SK-N-SH (cell line): ENCODE data around the gene WWOX. TPM values are rescaled to one million over a fixed set of nuclear protein-coding genes. Genes with fewer than 3 reads are reported as not detected.

Source experiments
- CTCF ChIA-PET: fragments of 300-600, 350-600 bp; formaldehyde crosslinking; extraction: SDS; loops from one replicate; lab custom pipeline; 2021; lab: Yijun Ruan, JAX
- POLR2A ChIA-PET: fragments of 350-600 bp; sonication (Branson Sonifier 250); formaldehyde crosslinking; extraction: SDS; loops from one replicate; lab custom pipeline; 2020; ENCODE audit warnings: antibody characterized with exemption, inconsistent platforms; lab: Yijun Ruan, JAX
- DNase-seq: peaks from one replicate; pipeline ENCODE4 v3.0.0; 2012
- H2AFZ ChIP-seq: fragments of 200-600 bp; sonication (generic); 2 replicates; pipeline ENCODE4 v1.8.1; 2016; ENCODE audit warnings: antibody characterized with exemption, mild to moderate bottlenecking, low read depth
- H3F3A ChIP-seq: fragments of 200-600 bp; sonication (generic); replicated peaks from 2 replicates; pipeline ENCODE3; 2016; ENCODE audit warnings: antibody characterized with exemption, mild to moderate bottlenecking; ENCODE audit not compliant: insufficient read depth
- H3K27ac ChIP-seq, 2 experiments: fragments of 200-500 bp in 1 of 2; fragments of 200-600 bp in 1 of 2; sonication (Bioruptor generic) in 1 of 2; sonication (generic), shearing (Covaris generic) in 1 of 2; 2 replicates each; pipeline versions ENCODE4 v1.5.1 to v1.6.1; 2014 to 2016; ENCODE audit warnings: low read depth in 2 of 2, inconsistent platforms in 1 of 2, low read length in 1 of 2, mild to moderate bottlenecking in 1 of 2, mixed read lengths in 1 of 2
- H3K27me3 ChIP-seq: fragments of 200-600 bp; sonication (generic), shearing (Covaris generic); 2 replicates; pipeline ENCODE4 v1.6.1; 2016; ENCODE audit warnings: mixed run types; ENCODE audit not compliant: insufficient read depth
- H3K36me3 ChIP-seq, 2 experiments: fragments of 200-500 bp in 1 of 2; fragments of 200-600 bp in 1 of 2; sonication (Bioruptor generic) in 1 of 2; sonication (generic) in 1 of 2; replicated peaks in 1 of 2; 2 replicates each; pipeline versions ENCODE3 to v1.5.1; 2014 to 2016; ENCODE audit warnings: low read length in 1 of 2, mild to moderate bottlenecking in 1 of 2; ENCODE audit not compliant: insufficient read depth in 2 of 2, control insufficient read depth in 1 of 2
- H3K4me1 ChIP-seq, 2 experiments: fragments of 200-500 bp in 1 of 2; fragments of 200-600 bp in 1 of 2; sonication (Bioruptor generic) in 1 of 2; sonication (generic), shearing (Covaris generic) in 1 of 2; 2 replicates each; pipeline versions ENCODE4 v1.5.1 to v1.6.1; 2014 to 2016; ENCODE audit warnings: low read depth in 1 of 2, low read length in 1 of 2, mixed run types in 1 of 2; ENCODE audit not compliant: insufficient read depth in 2 of 2, control insufficient read depth in 1 of 2
- H3K4me2 ChIP-seq: fragments of 200-600 bp; sonication (generic), shearing (Covaris generic); 2 replicates; pipeline ENCODE4 v1.6.1; 2017; ENCODE audit warnings: mixed run types
- H3K4me3 ChIP-seq, 2 experiments: fragments of 200-500 bp in 1 of 2; fragments of 200-600 bp in 1 of 2; sonication (Bioruptor generic) in 1 of 2; sonication (generic), shearing (Covaris generic) in 1 of 2; 2 replicates each; pipeline versions ENCODE4 v1.5.1 to v1.8.1; 2014 to 2016; ENCODE audit warnings: low read depth in 2 of 2, inconsistent platforms in 1 of 2, low read length in 1 of 2, mild to moderate bottlenecking in 1 of 2, mixed read lengths in 1 of 2, moderate library complexity in 1 of 2
- H3K79me2 ChIP-seq: fragments of 200-600 bp; sonication (generic); 2 replicates; pipeline ENCODE4 v1.8.1; 2017; ENCODE audit warnings: mild to moderate bottlenecking; ENCODE audit not compliant: insufficient read depth
- H3K9ac ChIP-seq: fragments of 200-600 bp; sonication (generic); 2 replicates; pipeline ENCODE4 v1.6.1; 2017; ENCODE audit warnings: mixed run types
- H3K9me2 ChIP-seq: fragments of 200-600 bp; sonication (generic); 2 replicates; pipeline ENCODE4 v1.6.1; 2017; ENCODE audit warnings: mixed run types
- H3K9me3 ChIP-seq: fragments of 200-600 bp; sonication (generic); 2 replicates; pipeline ENCODE4 v1.6.1; 2017; ENCODE audit warnings: mixed run types, mild to moderate bottlenecking, moderate library complexity
- H4K20me1 ChIP-seq: fragments of 200-600 bp; sonication (generic); 2 replicates; pipeline ENCODE4 v1.6.1; 2017; ENCODE audit warnings: mild to moderate bottlenecking, mixed run types; ENCODE audit not compliant: insufficient read depth
- CHD2 ChIP-seq: fragments of 150-350 bp; IDR thresholded peaks from 2 replicates; pipeline ENCODE4 v1.6.1; 2018; ENCODE audit warnings: low read length; ENCODE audit not compliant: partially characterized antibody
- EZH2phosphoT487 ChIP-seq: fragments of 200-600 bp; sonication (generic); IDR thresholded peaks from 2 replicates; pipeline ENCODE4 v1.6.1; 2017; ENCODE audit warnings: low read depth, mixed run types, mild to moderate bottlenecking, antibody characterized with exemption, moderate library complexity, borderline replicate concordance
- FOSL2 ChIP-seq: IDR thresholded peaks from 2 replicates; pipeline ENCODE4 v1.4.0; 2012; ENCODE audit warnings: low read depth, mild to moderate bottlenecking, moderate library complexity, borderline replicate concordance
- FOXJ3 ChIP-seq: sonication (generic); formaldehyde crosslinking; IDR thresholded peaks from 2 replicates; pipeline ENCODE4 v1.5.1; 2020; ENCODE audit warnings: mild to moderate bottlenecking, missing genetic modification reagents
- IRF3 ChIP-seq: fragments of 150-350 bp; IDR thresholded peaks from 2 replicates; pipeline ENCODE4 v1.6.1; 2016; ENCODE audit warnings: mild to moderate bottlenecking, low read depth, low read length
- MAX ChIP-seq: IDR thresholded peaks from 2 replicates; pipeline ENCODE4 v1.4.0; 2012; ENCODE audit warnings: low read depth
- MXI1 ChIP-seq: IDR thresholded peaks from 2 replicates; pipeline ENCODE4 v1.6.1; 2012; ENCODE audit warnings: mild to moderate bottlenecking, low read depth, low read length, improper control_type of control experiment
- POLR2AphosphoS5 ChIP-seq: IDR thresholded peaks from 2 replicates; pipeline ENCODE4 v1.6.1; 2012; ENCODE audit warnings: low read depth, low read length
- RAD21 ChIP-seq: IDR thresholded peaks from 2 replicates; pipeline ENCODE4 v1.6.1; 2012; ENCODE audit warnings: mild to moderate bottlenecking, low read length
- RFX5 ChIP-seq: IDR thresholded peaks from 2 replicates; pipeline ENCODE4 v1.6.1; 2012; ENCODE audit warnings: mild to moderate bottlenecking, improper control_type of control experiment, low read length
- RXRA ChIP-seq: IDR thresholded peaks from 2 replicates; pipeline ENCODE4 v1.4.0; 2012; ENCODE audit warnings: low read depth, mild to moderate bottlenecking, borderline replicate concordance
- TAF1 ChIP-seq: IDR thresholded peaks from 2 replicates; pipeline ENCODE4 v1.6.1; 2012; ENCODE audit warnings: low read depth, mild to moderate bottlenecking, low read length, moderate library complexity, borderline replicate concordance
- TCF12 ChIP-seq: IDR thresholded peaks from 2 replicates; pipeline ENCODE4 v1.4.0; 2012
- TEAD4 ChIP-seq: IDR thresholded peaks from 2 replicates; pipeline ENCODE4 v1.4.0; 2012; ENCODE audit warnings: mild to moderate bottlenecking, borderline replicate concordance; ENCODE audit not compliant: insufficient read depth
- USF1 ChIP-seq: IDR thresholded peaks from 2 replicates; pipeline ENCODE4 v1.4.0; 2012; ENCODE audit warnings: low read depth, borderline replicate concordance
- WGBS: methylation state at CpG from one replicate; pipeline ENCODE4 v1.1.6; 2017; ENCODE audit warnings: low lambda C conversion rate; 5-methylcytosine and 5-hydroxymethylcytosine counted together
- polyA plus RNA-seq, 3 experiments: library from polyadenylated mRNA; depleted of rRNA; stranded (reverse); fragments of >200 nt; gene quantifications; 2 replicates each; pipeline ENCODE4 v1.2.3, GENCODE V29; 2012

The WWOX gene
- polyA plus RNA-seq, 1 of the 3 experiments (the other 2 are of a cell fraction) = 10.8 TPM

GRCh38 chr16:78362524-78363135 lies 263.2 kb downstream of the WWOX start:
- H3K9me2 ChIP-seq = no peaks in the 10 kb centered on the region
- H3F3A ChIP-seq = no peaks in the 10 kb centered on the region
- H4K20me1 ChIP-seq = no peaks in the 10 kb centered on the region
- CTCF ChIA-PET = no interaction called here
- no peak overlapping the region for H2AFZ ChIP-seq
- H3K4me2 ChIP-seq = no peak overlapping the region
- H3K4me1 ChIP-seq = peaks cover 0 to 9% of the 10 kb centered on the region in 2 experiments; a peak in 1 of 4 replicates
- DNase-seq = no peak
- TF ChIP-seq FOXJ3 = no peak
- H3K9me3 ChIP-seq = no peaks in the 10 kb centered on the region
- POLR2A ChIA-PET = no interaction called here
- no peak overlapping the region for H3K27ac ChIP-seq
- 77% methylated on average over 6 of the region's 6 CpGs for WGBS
- no peak overlapping the region for H3K4me3 ChIP-seq
- no peaks in the 10 kb centered on the region for H3K79me2 ChIP-seq
- H3K36me3 ChIP-seq = no peaks in the 10 kb centered on the region
- no peak overlapping the region for H3K9ac ChIP-seq
- no peaks in the 10 kb centered on the region for H3K27me3 ChIP-seq

- CTCF ChIA-PET = interaction anchor here (1.1 kb wide), 1 partner anchor 13 kb away, joined by 3 read pairs; no protein-coding TSS in a partner anchor
- no peak for DNase-seq
- Histone ChIP-seq H3K4me1 (peaks cover 0 to 9% of the 10 kb centered on the region in 2 experiments; a peak in 1 of 4 replicates), H3K9me3 (no peaks in the 10 kb centered on the region)
- TF ChIP-seq MAX (no peak), POLR2AphosphoS5 (no peak), RFX5 (no peak), IRF3 (no peak), EZH2phosphoT487 (no peak), RAD21 (no peak; the same call in 1 of the 2 replicates), MXI1 (no peak), RXRA (no peak), USF1 (no peak), CHD2 (no peak), TAF1 (no peak), TCF12 (no peak), FOSL2 (no peak), FOXJ3 (no peak), TEAD4 (no peak)
- TF ChIP-seq, all 33 proteins: peak for 0
- H3K79me2 ChIP-seq = no peaks in the 10 kb centered on the region
- H3K36me3 ChIP-seq = no peaks in the 10 kb centered on the region
- H2AFZ ChIP-seq = no peak overlapping the region
- POLR2A ChIA-PET = no interaction called here
- no peak overlapping the region for H3K27ac ChIP-seq
- 62% methylated on average over 11 of the region's 12 CpGs for WGBS
- no peak overlapping the region for H3K9ac ChIP-seq
- no peaks in the 10 kb centered on the region for H3K9me2 ChIP-seq
- no peak overlapping the region for H3K4me3 ChIP-seq
- H3K4me2 ChIP-seq = no peak overlapping the region
- no peaks in the 10 kb centered on the region for H3F3A ChIP-seq
- H4K20me1 ChIP-seq = no peaks in the 10 kb centered on the region
- H3K27me3 ChIP-seq = no peaks in the 10 kb centered on the region
These were observed 264.5 kb downstream of the WWOX start for GRCh38 chr16:78363843-78364555.
